22Rv1 (cell line): ENCODE measurements around the gene MCM5.

Source experiments
- CTCF ChIP-seq: fragments of 450-650 bp; IDR thresholded peaks from 2 replicates; pipeline ENCODE4 v1.5.1; 2017; ENCODE audit warnings: mild to moderate bottlenecking
- ZFX ChIP-seq: fragments of 450-650 bp; IDR thresholded peaks from 2 replicates; pipeline ENCODE4 v1.6.1; 2017; ENCODE audit warnings: antibody characterized with exemption, borderline replicate concordance

- TF ChIP-seq CTCF (no peak; the same call in 1 of the 2 replicates), ZFX (no peak)
Observed at GRCh38 chr22:35399114-35399677, 744 bp upstream of the MCM5 start.
